ENCODE data around the gene RND2. TPM values are rescaled to one million over a fixed set of nuclear protein-coding genes. Genes with fewer than 3 reads are reported as not detected.
A peak's percentile ranks its signal among the peaks of the same experiment; 100 is the strongest.

Gene RND2
- total and polyA plus RNA-seq, 2 of the 4 experiments (the other 2 are of a cell fraction) = 1.1 to 1.9 TPM

- TF ChIP-seq RAD21 (IDR thresholded peaks at IDR 0.05; ENCODE audit: low read length) (no peak), POLR2A (IDR thresholded peaks at IDR 0.05; ENCODE audit: low read depth, low read length) (0 out of 2 replicates have a peak, but pooled peaks have one; percentile 12)
Observed at GRCh38 chr17:42979511-42980273, 45.3 kb upstream of the RND2 start, which contains the start of gene PTGES3L (continued).

- BruUV-seq (replicated peaks) = no TSS peak
- peak within 1 kb of the TSS; percentile 95 for H3K56ac ChIP-seq (ENCODE audit: extremely low read depth, insufficient read depth, low read length)
- H3K4me3 ChIP-seq (ENCODE audit: insufficient read depth, low read depth, low read length) = peak within 1 kb of the TSS; percentile 76
- no peak for TF ChIP-seq RCOR1 (IDR thresholded peaks at IDR 0.05; ENCODE audit: insufficient replicate concordance, low read length)
- no peak for TF ChIP-seq ELK1 (IDR thresholded peaks at IDR 0.05; ENCODE audit: borderline replicate concordance, low read depth, low read length)
- no peak for TF ChIP-seq NFE2L2 (IDR thresholded peaks at IDR 0.05; ENCODE audit: low read depth, low read length)
- TF ChIP-seq USF2 (IDR thresholded peaks at IDR 0.05; ENCODE audit: low read depth, low read length) = no peak
- TF ChIP-seq RFX5 (IDR thresholded peaks at IDR 0.05; ENCODE audit: low read depth, low read length) = no peak
- TF ChIP-seq RAD21 (IDR thresholded peaks at IDR 0.05; ENCODE audit: low read length) = no peak
- no peak for TF ChIP-seq FOS (IDR thresholded peaks at IDR 0.05; ENCODE audit: low read depth, low read length)
- TF ChIP-seq MAFK (IDR thresholded peaks at IDR 0.05; ENCODE audit: low read depth, low read length) = no peak
- no peak for TF ChIP-seq CEBPB (IDR thresholded peaks at IDR 0.05; ENCODE audit: low read depth, low read length)
- peak; percentile 5; the same call in 1 of the 2 replicates for TF ChIP-seq POLR2A (IDR thresholded peaks at IDR 0.05; ENCODE audit: low read depth, low read length)
- no peak for TF ChIP-seq BHLHE40 (IDR thresholded peaks at IDR 0.05; ENCODE audit: low read depth, low read length)
- TF ChIP-seq CHD1 (IDR thresholded peaks at IDR 0.05; ENCODE audit: low read depth, low read length) = no peak
Observed at GRCh38 chr17:42980274-42980765, 44.7 kb upstream of the RND2 start, which contains the start of gene RUNDC1. RUNDC1 (plus strand) TSS chr17:42980565; CDS start chr17:42980577, 12 bp downstream.

More at GRCh38 chr17:42980274-42980765, 44.7 kb upstream of the RND2 start, which contains the start of gene RUNDC1:
- Histone ChIP-seq H4K91ac (ENCODE audit: insufficient read depth, low read depth, low read length) (peak within 1 kb of the TSS; percentile 89), H4K20me1 (ENCODE audit: insufficient read depth, low read length) (peaks cover 10% of the 10 kb centered on the region; the same call in 1 of the 2 replicates), H2AFZ (replicated peaks; ENCODE audit: low read length, poor library complexity) (peak within 1 kb of the TSS; percentile 99), H3K4me2 (ENCODE audit: low read depth, low read length) (peak within 1 kb of the TSS; percentile 99), H2AK5ac (ENCODE audit: low read depth, low read length) (peak within 1 kb of the TSS; percentile 88), H3K9me1 (ENCODE audit: insufficient read depth, low read length) (peaks cover 18% of the 10 kb centered on the region), H3K9ac (ENCODE audit: low read depth, low read length) (peak within 1 kb of the TSS; percentile 76), H3K18ac (ENCODE audit: low read depth, low read length) (peak within 1 kb of the TSS; percentile 73), H3K27ac (ENCODE audit: insufficient read depth, low read length) (peak within 1 kb of the TSS; percentile 74), H3K36me3 (ENCODE audit: control insufficient read depth, insufficient read depth, low read length) (peaks cover 1% of the 10 kb centered on the region; the same call in 1 of the 2 replicates), H2BK120ac (ENCODE audit: low read depth, low read length) (peak within 1 kb of the TSS; percentile 74), H2AK9ac (replicated peaks; ENCODE audit: low read depth, low read length, poor library complexity) (peak within 1 kb of the TSS; percentile 99), H3K14ac (replicated peaks; ENCODE audit: low read depth, low read length) (peak within 1 kb of the TSS; percentile 81), H3K4me1 (ENCODE audit: control insufficient read depth, insufficient read depth, low read length) (peaks cover 6% of the 10 kb centered on the region), H2BK5ac (ENCODE audit: low read depth, low read length, poor library complexity, severe bottlenecking) (peak within 1 kb of the TSS; percentile 60), H2BK20ac (ENCODE audit: low read depth, low read length) (peak within 1 kb of the TSS; percentile 50; the same call in 1 of the 2 replicates), H2BK15ac (ENCODE audit: low read depth, low read length) (peak within 1 kb of the TSS; percentile 93), H4K8ac (ENCODE audit: low read depth in 2 of 2, low read length in 2 of 2) (peak within 1 kb of the TSS; percentile 88 to 96), H3K23ac (ENCODE audit: low read depth, low read length) (peak within 1 kb of the TSS; percentile 92), H3K9me3 (ENCODE audit: control insufficient read depth, insufficient read depth, low read length) (no peaks in the 10 kb centered on the region), H3K27me3 (ENCODE audit: control insufficient read depth, insufficient read depth, low read length) (no peaks in the 10 kb centered on the region), H3K4ac (ENCODE audit: low read depth, low read length) (peak within 1 kb of the TSS; percentile 88), H4K5ac (ENCODE audit: low read depth, low read length) (peak within 1 kb of the TSS; percentile 74), H3K79me1 (ENCODE audit: low read depth in 1 of 2, low read length in 2 of 2) (peaks cover 0 to 53% of the 10 kb centered on the region in 2 experiments; a peak in 3 of 4 replicates)
- POLR2A ChIA-PET (ENCODE audit: unreplicated experiment) = interaction anchor here (2.0 kb wide), 1 partner anchor 18 kb away, joined by 6 read pairs; the partner anchor contains the start of gene RPL27
- peak; percentile 73 for DNase-seq
- CTCF ChIA-PET = no interaction called here
- ATAC-seq (ENCODE audit: low read depth) = peak; percentile 93
- WGBS, 2 experiments (ENCODE audit: extremely low coverage in 2 of 2, insufficient read length in 1 of 2) = 1% methylated on average over 15 of the region's 39 CpGs; no CpG with 5 or more reads in 1 of the 2 experiments
- in situ Hi-C loops (cut with MboI; ENCODE audit: low sequenced_read_pairs) = loop anchor here (25.0 kb wide), 1 partner anchor 382 kb away; no protein-coding TSS in a partner anchor
- dilution Hi-C loops (cut with HindIII; ENCODE audit: low sequenced_read_pairs, unreplicated experiment) = no loop called here
- intact Hi-C loops (cut with micrococcal nuclease) = no loop called here

Data from IMR-90 (cell line).